Loucy (cell line): Measurements from ENCODE around the gene BMAL1.

Experiments used
- H2AFZ ChIP-seq: fragments of 200-600 bp; sonication (generic); 2 replicates; pipeline ENCODE4 v1.6.0; 2016; ENCODE audit warnings: antibody characterized with exemption, mild to moderate bottlenecking, low read length, moderate library complexity
- H3F3A ChIP-seq: fragments of 200-600 bp; 2 replicates; pipeline ENCODE4 v1.6.0; 2016; ENCODE audit warnings: antibody characterized with exemption, low read depth, mild to moderate bottlenecking
- H3K27me3 ChIP-seq: fragments of 200-600 bp; sonication (generic); 2 replicates; pipeline ENCODE4 v1.6.1; 2014; ENCODE audit warnings: low read length, mild to moderate bottlenecking; ENCODE audit not compliant: insufficient read depth, poor library complexity, severe bottlenecking
- H3K36me3 ChIP-seq: fragments of 200-600 bp; sonication (generic); 2 replicates; pipeline ENCODE4 v1.6.1; 2016; ENCODE audit warnings: low read length; ENCODE audit not compliant: insufficient read depth
- H3K4me1 ChIP-seq: fragments of 200-600 bp; sonication (generic); 2 replicates; pipeline ENCODE4 v1.5.1; 2014; ENCODE audit warnings: low read length, mild to moderate bottlenecking; ENCODE audit not compliant: insufficient read depth, poor library complexity, severe bottlenecking
- H3K4me2 ChIP-seq: fragments of 200-600 bp; sonication (generic); 2 replicates; pipeline ENCODE4 v1.6.0; 2014; ENCODE audit warnings: antibody characterized with exemption, low read length, low read depth, mild to moderate bottlenecking; ENCODE audit not compliant: poor library complexity, severe bottlenecking
- H3K4me3 ChIP-seq: fragments of 200-600 bp; sonication (generic); 2 replicates; pipeline ENCODE4 v1.5.1; 2014; ENCODE audit warnings: low read length, mild to moderate bottlenecking, mixed read lengths; ENCODE audit not compliant: poor library complexity, severe bottlenecking
- H3K79me2 ChIP-seq: fragments of 200-600 bp; sonication (generic); 2 replicates; pipeline ENCODE4 v1.6.1; 2014; ENCODE audit warnings: low read length; ENCODE audit not compliant: insufficient read depth
- H3K9ac ChIP-seq: fragments of 200-600 bp; sonication (generic); 2 replicates; pipeline ENCODE4 v1.6.0; 2014; ENCODE audit warnings: mild to moderate bottlenecking, low read depth, low read length, moderate library complexity; ENCODE audit not compliant: poor library complexity, severe bottlenecking
- H3K9me2 ChIP-seq: fragments of 200-600 bp; sonication (generic); replicated peaks from 2 replicates; pipeline ENCODE4 v1.6.1; 2016; ENCODE audit warnings: low read depth, low read length, mixed read lengths
- H3K9me3 ChIP-seq: fragments of 200-600 bp; sonication (generic); 2 replicates; pipeline ENCODE4 v1.6.1; 2014; ENCODE audit warnings: mild to moderate bottlenecking, antibody characterized with exemption, low read length, low read depth; ENCODE audit not compliant: insufficient read depth
- H4K20me1 ChIP-seq: fragments of 200-600 bp; sonication (generic); 2 replicates; pipeline ENCODE4 v1.6.0; 2014; ENCODE audit warnings: antibody characterized with exemption, low read length, mild to moderate bottlenecking; ENCODE audit not compliant: insufficient read depth, poor library complexity, severe bottlenecking
- CTCF ChIP-seq: fragments of 200-600 bp; sonication (generic); conservative IDR thresholded peaks from 2 replicates; pipeline ENCODE4 v1.5.1; 2014; ENCODE audit warnings: mild to moderate bottlenecking, antibody characterized with exemption, low read length
- EZH2phosphoT487 ChIP-seq: fragments of 200-600 bp; IDR thresholded peaks from 2 replicates; pipeline ENCODE4 v1.6.1; 2018; ENCODE audit warnings: antibody characterized with exemption, mild to moderate bottlenecking, moderate library complexity, borderline replicate concordance

The BMAL1 gene

GRCh38 chr11:13320688-13321087 lies 43.1 kb downstream of the BMAL1 start:
- Histone ChIP-seq H3F3A (no peaks in the 10 kb centered on the region), H3K9me2 (no peaks in the 10 kb centered on the region), H4K20me1 (no peaks in the 10 kb centered on the region), H3K27me3 (no peaks in the 10 kb centered on the region), H3K4me2 (no peak overlapping the region), H3K9me3 (no peaks in the 10 kb centered on the region), H3K4me3 (no peak overlapping the region), H3K9ac (no peak overlapping the region), H2AFZ (no peak overlapping the region), H3K4me1 (no peaks in the 10 kb centered on the region), H3K36me3 (no peaks in the 10 kb centered on the region), H3K79me2 (no peaks in the 10 kb centered on the region)
- TF ChIP-seq EZH2phosphoT487, result no peak
- no peak for TF ChIP-seq CTCF

- H3K9ac ChIP-seq, result no peak overlapping the region
- H3K36me3 ChIP-seq, result no peaks in the 10 kb centered on the region
- no peak overlapping the region for H2AFZ ChIP-seq
- H3K4me3 ChIP-seq, result no peak overlapping the region
- no peaks in the 10 kb centered on the region for H4K20me1 ChIP-seq
- TF ChIP-seq CTCF (no peak), EZH2phosphoT487 (no peak)
- H3K9me2 ChIP-seq, result no peaks in the 10 kb centered on the region
- no peak overlapping the region for H3K4me2 ChIP-seq
- H3K9me3 ChIP-seq, result no peaks in the 10 kb centered on the region
- H3K27me3 ChIP-seq, result no peaks in the 10 kb centered on the region
- no peaks in the 10 kb centered on the region for H3K79me2 ChIP-seq
- no peaks in the 10 kb centered on the region for H3K4me1 ChIP-seq
- H3F3A ChIP-seq, result no peaks in the 10 kb centered on the region
These were observed 43.8 kb downstream of the BMAL1 start for GRCh38 chr11:13321431-13321830.

GRCh38 chr11:13324141-13324540 lies 46.6 kb downstream of the BMAL1 start:
- no peak overlapping the region for H3K9ac ChIP-seq
- no peak overlapping the region for H3K4me2 ChIP-seq
- H3K36me3 ChIP-seq, result no peaks in the 10 kb centered on the region
- H3K9me2 ChIP-seq, result no peaks in the 10 kb centered on the region
- H3K27me3 ChIP-seq, result no peaks in the 10 kb centered on the region
- H3K79me2 ChIP-seq, result no peaks in the 10 kb centered on the region
- H3K4me1 ChIP-seq, result no peaks in the 10 kb centered on the region
- no peaks in the 10 kb centered on the region for H3K9me3 ChIP-seq
- H4K20me1 ChIP-seq, result no peaks in the 10 kb centered on the region
- no peak overlapping the region for H2AFZ ChIP-seq
- no peak for TF ChIP-seq CTCF
- TF ChIP-seq EZH2phosphoT487, result no peak
- no peaks in the 10 kb centered on the region for H3F3A ChIP-seq
- no peak overlapping the region for H3K4me3 ChIP-seq
